ENCODE measurements around the gene DNAH11.

DNA sequence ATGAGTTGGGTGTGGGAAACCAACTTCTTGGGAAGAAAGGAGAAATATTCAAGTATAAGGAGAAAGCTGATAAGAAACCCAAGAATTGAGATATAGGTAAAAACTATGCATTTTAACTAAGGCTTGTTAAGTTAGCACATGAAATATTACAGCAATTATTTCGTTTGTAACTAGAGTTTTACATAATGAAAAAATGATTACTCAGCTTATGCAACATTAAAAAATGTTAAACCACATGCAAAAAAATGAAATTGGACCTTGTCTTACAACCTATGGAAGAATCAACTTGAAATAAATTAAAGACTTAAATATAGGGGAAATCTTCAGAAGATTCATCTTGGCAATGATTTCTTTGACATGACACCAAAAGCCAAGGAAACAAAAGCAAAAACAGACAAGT is 219.6 kb downstream of the DNAH11 start:
- TF ChIP-seq, protein P1, sequence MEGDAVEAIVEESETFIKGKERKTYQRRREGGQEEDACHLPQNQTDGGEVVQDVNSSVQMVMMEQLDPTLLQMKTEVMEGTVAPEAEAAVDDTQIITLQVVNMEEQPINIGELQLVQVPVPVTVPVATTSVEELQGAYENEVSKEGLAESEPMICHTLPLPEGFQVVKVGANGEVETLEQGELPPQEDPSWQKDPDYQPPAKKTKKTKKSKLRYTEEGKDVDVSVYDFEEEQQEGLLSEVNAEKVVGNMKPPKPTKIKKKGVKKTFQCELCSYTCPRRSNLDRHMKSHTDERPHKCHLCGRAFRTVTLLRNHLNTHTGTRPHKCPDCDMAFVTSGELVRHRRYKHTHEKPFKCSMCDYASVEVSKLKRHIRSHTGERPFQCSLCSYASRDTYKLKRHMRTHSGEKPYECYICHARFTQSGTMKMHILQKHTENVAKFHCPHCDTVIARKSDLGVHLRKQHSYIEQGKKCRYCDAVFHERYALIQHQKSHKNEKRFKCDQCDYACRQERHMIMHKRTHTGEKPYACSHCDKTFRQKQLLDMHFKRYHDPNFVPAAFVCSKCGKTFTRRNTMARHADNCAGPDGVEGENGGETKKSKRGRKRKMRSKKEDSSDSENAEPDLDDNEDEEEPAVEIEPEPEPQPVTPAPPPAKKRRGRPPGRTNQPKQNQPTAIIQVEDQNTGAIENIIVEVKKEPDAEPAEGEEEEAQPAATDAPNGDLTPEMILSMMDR (IDR thresholded peaks at IDR 0.05): no peak
- TF ChIP-seq EZH2 (IDR thresholded peaks at IDR 0.05): no peak
- no peak for TF ChIP-seq EZH2phosphoT487 (IDR thresholded peaks at IDR 0.05)

Measured in neural progenitor cell (in vitro differentiated cells).